AG09309 (cell line): Measurements from ENCODE around the gene TPRX1.
"Not testable (repeated sequence)": the region's sequence is repeated elsewhere in the genome, so short reads cannot be mapped to it uniquely, and the experiment has no call there.

Experiments used
- DNase-seq: peaks from one replicate; pipeline ENCODE4 v3.0.0-alpha.2; 2010; ENCODE audit warnings: low read depth
- H3K4me3 ChIP-seq: 2 replicates; pipeline ENCODE4 v1.5.1; 2011; ENCODE audit warnings: mild to moderate bottlenecking, low read depth, low read length, moderate library complexity; ENCODE audit not compliant: control insufficient read depth
- TF ChIP-seq, protein P1 (sequence below): IDR thresholded peaks from 2 replicates; pipeline ENCODE4 v1.5.1; 2011; ENCODE audit warnings: mild to moderate bottlenecking, low read depth, low read length, inconsistent platforms; ENCODE audit not compliant: insufficient read depth, control insufficient read depth; ENCODE audit errors: missing control alignments

Gene TPRX1

DNA sequence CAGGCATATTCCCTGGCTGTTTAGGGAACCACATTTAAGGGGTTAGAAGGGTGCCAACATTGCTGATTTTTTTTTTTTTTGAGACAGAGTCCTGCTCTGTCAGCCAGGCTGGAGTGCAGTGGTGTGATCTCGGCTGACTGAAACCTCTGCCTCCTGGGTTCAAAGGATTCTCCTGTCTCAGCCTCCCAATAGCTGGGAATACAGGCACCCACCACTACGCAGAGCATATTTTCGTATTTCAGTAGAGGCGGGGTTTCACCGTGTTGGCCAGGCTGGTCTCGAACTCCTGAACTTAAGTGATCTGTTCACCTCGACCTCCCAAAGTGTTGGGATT is 9.6 kb upstream of the TPRX1 start:
- no peak overlapping the region for H3K4me3 ChIP-seq
- DNase-seq = no peak
- TF ChIP-seq, protein P1, sequence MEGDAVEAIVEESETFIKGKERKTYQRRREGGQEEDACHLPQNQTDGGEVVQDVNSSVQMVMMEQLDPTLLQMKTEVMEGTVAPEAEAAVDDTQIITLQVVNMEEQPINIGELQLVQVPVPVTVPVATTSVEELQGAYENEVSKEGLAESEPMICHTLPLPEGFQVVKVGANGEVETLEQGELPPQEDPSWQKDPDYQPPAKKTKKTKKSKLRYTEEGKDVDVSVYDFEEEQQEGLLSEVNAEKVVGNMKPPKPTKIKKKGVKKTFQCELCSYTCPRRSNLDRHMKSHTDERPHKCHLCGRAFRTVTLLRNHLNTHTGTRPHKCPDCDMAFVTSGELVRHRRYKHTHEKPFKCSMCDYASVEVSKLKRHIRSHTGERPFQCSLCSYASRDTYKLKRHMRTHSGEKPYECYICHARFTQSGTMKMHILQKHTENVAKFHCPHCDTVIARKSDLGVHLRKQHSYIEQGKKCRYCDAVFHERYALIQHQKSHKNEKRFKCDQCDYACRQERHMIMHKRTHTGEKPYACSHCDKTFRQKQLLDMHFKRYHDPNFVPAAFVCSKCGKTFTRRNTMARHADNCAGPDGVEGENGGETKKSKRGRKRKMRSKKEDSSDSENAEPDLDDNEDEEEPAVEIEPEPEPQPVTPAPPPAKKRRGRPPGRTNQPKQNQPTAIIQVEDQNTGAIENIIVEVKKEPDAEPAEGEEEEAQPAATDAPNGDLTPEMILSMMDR = no peak

DNA sequence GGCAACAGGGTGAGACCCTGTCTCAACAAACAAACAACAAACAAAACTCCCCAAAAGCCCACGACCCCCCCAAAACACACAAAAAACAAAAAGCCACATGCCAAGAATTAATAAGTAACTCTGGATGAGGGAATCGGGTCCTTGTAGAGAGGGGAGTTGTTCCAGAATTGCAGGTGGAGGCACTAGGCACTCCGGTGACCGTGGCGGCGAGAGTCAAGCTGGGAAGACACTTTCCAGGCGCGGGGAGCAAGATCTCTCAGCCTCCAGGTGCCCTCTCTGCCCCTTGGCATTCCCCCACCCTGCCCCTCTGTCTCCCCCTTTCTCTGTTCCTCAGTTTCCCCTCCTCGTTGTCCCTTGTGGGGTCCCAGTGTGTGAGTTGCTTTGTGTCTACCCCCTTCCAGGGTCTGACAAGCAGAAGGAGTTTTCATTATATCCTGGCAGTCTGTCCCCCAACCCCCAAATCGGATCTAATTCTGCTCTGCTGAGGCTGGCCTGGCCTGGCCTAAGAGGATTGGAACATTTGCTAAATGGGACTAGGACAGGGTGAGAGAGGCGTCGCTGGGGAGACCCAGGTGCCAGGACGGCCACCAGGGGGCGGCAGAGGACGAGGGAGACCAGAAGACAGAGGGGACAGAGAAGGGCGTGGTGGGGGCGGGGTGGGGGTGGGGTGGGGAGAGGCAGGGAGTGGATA is 9.1 kb upstream of the TPRX1 start:
- TF ChIP-seq, protein P1 = peak; percentile 71
- DNase-seq = no peak
- H3K4me3 ChIP-seq = no peak overlapping the region

DNA sequence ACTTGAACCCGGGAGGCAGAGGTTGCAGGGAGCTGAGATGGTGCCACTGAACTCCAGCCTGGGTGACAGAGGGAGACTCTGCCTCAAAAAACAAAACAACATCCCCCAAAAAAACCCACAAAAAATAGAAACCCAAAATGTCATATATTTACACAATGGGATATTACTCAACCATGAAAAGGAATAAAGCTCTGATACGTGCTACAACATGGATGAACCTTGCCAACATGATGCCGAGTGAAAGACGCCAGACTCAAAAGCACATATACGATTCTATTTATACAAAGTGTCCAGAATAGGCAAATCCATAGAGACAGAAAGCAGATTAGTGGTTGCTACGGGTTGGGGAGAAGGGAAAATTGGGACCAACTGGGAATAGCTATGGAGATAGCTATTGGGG is 2.1 kb upstream of the TPRX1 start:
- H3K4me3 ChIP-seq = no peak overlapping the region
- TF ChIP-seq, protein P1 = no peak
- DNase-seq = no peak

DNA sequence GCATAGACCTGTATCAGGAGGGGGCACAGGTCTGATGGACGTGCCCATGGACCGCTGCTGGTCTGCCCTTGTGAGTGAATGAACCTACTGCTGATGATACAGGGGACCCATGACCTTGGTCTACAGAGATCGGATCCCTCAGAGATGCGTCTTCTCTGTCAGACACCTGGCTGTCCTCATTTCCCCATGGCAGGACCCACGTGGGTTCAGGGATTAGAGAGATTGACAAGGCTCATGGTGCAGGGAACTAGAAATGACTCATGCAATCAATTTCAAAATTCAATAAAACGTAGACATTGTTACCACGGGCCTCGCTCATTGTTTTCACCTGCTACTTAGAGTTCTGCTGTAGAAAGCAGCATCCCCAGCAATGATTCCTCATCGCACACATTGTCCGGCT is 962 bp upstream of the TPRX1 start:
- TF ChIP-seq, protein P1 = no peak
- DNase-seq = no peak
- no peak overlapping the region for H3K4me3 ChIP-seq

DNA sequence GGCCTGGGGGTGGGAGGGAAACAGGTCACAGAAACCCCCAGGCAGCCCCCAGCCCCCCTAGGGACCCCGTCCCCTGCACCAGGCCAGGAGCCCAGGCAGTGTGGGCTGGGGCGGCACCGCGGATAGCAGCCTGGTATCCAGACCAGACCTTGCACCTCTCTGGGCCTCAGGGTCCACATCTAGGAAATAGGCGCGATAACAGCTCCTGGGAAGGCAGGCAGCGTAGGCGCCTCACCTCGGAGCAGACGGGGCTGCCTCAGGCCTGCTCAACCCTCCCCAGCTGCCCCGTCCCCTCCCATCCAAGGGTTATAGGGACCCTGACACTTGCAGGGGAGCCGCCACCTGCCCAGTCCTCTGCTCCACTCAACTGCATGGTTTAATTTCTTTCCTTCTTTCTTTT is 680 bp downstream of the TPRX1 start:
- not testable (repeated sequence) for DNase-seq, H3K4me3 ChIP-seq

DNA sequence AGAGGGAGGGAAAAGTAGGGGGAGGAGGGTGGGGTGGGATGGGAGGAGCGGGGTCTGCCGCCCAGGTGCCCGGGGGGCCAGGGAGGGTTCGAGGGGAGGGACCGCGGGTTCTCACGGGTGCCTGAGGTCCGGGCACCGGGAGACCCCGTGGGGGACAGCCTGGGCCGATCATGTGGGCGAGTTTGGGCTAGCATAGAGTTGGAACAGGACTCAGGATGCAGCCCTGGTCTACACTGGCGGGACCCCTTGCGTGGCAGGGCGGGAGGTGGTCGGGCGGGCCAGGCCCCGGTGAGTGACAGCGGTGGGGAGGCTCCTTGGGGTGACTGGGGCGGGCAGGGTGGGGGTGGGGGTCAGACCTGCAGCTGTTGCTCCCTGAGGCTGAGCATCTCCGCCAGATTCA is 1.2 kb downstream of the TPRX1 start:
- H3K4me3 ChIP-seq, DNase-seq: not testable (repeated sequence)

DNA sequence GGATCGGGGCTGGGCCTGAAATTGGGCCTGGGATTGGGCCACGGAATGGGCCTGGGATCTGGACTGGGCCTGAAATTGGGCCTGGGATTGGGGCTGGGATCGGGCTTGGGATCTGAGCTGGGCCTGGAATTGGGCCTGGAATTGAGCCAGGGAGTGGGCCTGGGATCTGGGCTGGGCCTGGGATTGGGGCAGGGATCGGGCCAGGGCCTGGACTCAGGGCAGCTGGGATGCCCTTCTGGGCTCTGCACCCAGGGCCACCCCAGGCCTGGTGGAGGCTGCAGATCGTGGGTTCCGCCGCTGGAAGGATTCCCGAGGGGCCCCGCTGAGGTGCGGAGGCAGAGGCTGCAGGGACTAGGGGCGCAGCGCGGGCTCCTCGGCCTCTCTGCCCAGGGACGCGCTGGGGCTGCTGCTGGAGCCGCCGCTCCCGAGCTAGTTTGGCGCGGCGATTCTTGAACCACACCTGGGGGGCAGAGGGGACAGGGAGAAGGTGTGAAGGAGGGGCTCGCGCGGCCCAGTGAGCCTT is 1.8 kb downstream of the TPRX1 start:
- DNase-seq = no peak
- no peak overlapping the region for H3K4me3 ChIP-seq
- TF ChIP-seq, protein P1 = no peak

DNA sequence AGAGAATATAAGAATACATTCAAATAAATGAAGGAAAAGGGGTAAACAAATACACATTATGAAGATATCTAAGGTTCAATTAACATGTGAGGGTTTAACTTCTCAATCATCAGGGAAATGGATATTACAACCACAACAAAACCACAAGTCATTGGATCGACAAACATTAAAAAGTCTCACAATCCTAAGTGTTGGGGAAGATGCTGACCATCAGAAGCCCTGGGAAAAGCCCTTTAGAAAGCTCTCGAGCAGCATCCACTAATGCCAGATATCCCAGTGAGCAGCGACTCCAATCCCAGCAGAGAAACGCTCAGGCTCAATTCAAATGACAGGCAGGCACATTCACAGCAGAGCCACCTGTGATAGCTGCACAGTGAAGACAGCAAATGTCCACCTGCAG is 3.1 kb downstream of the TPRX1 start:
- TF ChIP-seq, protein P1 = no peak
- no peak for DNase-seq

More for the DNA sequence above, 3.1 kb downstream of the TPRX1 start:
- H3K4me3 ChIP-seq = no peak overlapping the region
